ENCODE measurements around the gene TEDC1.

The TEDC1 gene

GRCh38 chr14:105465209-105466031, 25.6 kb upstream of the TEDC1 start:
- no peaks in the 10 kb centered on the region for H3K4me1 Mint-ChIP-seq
- ATAC-seq (replicated peaks; ENCODE audit: extremely low read depth, poor library complexity, severe bottlenecking) (no peak), DNase-seq (ENCODE audit: low spot score in 2 of 2) (no peak)
- no peaks in the 10 kb centered on the region for H3K9me3 Mint-ChIP-seq
- peaks cover 6% of the 10 kb centered on the region for H3K36me3 Mint-ChIP-seq (ENCODE audit: insufficient read depth)
- H3K27ac Mint-ChIP-seq (ENCODE audit: low read depth), result no peak overlapping the region
- no peaks in the 10 kb centered on the region for H3K27me3 Mint-ChIP-seq
- H3K4me3 Mint-ChIP-seq, result no peak overlapping the region

- no peak overlapping the region for H3K27ac Mint-ChIP-seq (ENCODE audit: low read depth)
- DNase-seq (ENCODE audit: low spot score in 2 of 2) (no peak), ATAC-seq (replicated peaks; ENCODE audit: extremely low read depth, poor library complexity, severe bottlenecking) (no peak)
- peaks cover 6% of the 10 kb centered on the region for H3K36me3 Mint-ChIP-seq (ENCODE audit: insufficient read depth)
- H3K4me1 Mint-ChIP-seq, result no peaks in the 10 kb centered on the region
- H3K4me3 Mint-ChIP-seq, result no peak overlapping the region
- no peaks in the 10 kb centered on the region for H3K27me3 Mint-ChIP-seq
- H3K9me3 Mint-ChIP-seq, result no peaks in the 10 kb centered on the region
Observed at GRCh38 chr14:105466531-105467248, 24.4 kb upstream of the TEDC1 start.

DNA sequence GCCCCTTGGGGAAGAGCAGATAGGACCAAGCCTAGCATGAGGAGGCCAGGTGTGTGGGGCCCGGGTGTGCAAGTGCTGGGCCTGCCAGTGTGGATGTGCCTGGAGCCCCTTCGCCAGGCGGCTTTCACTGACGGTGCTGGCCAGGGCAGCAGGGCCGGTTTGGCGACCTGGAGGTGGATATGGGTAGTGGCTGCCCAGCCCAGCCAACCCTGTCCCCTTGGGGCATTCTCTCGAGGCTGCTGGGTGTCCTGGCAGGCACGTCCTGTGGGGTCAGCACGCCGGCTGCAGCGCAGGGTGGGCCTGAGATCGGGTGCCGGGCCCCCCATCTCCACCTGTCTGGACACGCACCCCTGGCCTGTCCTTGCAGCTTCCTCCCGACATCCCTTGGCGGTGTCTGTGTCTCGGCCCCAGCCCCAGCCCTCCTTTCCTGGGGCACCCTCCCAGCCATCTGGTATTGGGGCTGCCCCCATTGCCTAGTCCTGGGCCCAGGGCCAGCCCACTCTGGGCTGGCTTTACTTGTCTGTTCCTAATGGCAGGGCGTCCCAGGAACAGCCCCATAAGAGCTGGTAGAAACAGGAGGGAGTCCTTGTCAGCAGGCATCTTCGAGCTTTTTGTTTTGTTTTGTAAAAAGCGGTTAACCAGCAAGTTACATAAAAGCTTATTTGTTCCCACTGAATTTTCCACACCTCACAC, 23.7 kb upstream of the TEDC1 start:
- no peak overlapping the region for H3K27ac Mint-ChIP-seq (ENCODE audit: low read depth)
- no peaks in the 10 kb centered on the region for H3K27me3 Mint-ChIP-seq
- no peak overlapping the region for H3K4me3 Mint-ChIP-seq
- no peaks in the 10 kb centered on the region for H3K9me3 Mint-ChIP-seq
- peaks cover 6% of the 10 kb centered on the region for H3K36me3 Mint-ChIP-seq (ENCODE audit: insufficient read depth)
- DNase-seq (ENCODE audit: low spot score in 2 of 2), result no peak
- no peak for ATAC-seq (replicated peaks; ENCODE audit: extremely low read depth, poor library complexity, severe bottlenecking)
- H3K4me1 Mint-ChIP-seq, result no peaks in the 10 kb centered on the region

DNA sequence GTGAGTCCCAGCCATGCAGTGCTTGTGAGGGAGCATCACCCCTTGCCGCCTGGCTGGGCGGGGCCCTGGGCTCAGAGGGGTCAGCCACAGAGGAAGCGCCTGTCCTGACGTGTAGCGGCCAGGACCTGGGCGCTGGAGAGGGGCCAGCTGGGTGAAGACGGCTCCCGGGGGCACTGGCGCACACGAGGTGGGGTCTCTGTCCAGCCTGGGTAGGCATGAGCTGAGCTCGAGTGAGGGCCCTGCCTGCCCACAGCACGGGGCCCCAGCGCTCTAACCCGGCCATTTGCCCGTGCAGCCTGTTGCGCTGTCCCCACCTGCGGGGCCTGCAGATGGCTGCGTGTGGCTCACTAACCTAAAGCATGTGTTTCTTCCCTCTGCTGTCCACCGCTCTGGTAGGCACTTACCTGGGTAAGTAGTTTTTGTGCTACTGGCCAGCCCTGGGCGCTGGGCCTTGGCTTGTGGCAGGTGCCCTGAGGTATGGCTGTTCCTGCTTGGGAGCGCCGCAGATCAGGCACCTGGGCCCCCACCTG, 23.0 kb upstream of the TEDC1 start:
- H3K27ac Mint-ChIP-seq (ENCODE audit: low read depth), result no peak overlapping the region
- H3K9me3 Mint-ChIP-seq, result no peaks in the 10 kb centered on the region
- H3K36me3 Mint-ChIP-seq (ENCODE audit: insufficient read depth), result peaks cover 6% of the 10 kb centered on the region
- DNase-seq (ENCODE audit: low spot score in 2 of 2) (no peak), ATAC-seq (replicated peaks; ENCODE audit: extremely low read depth, poor library complexity, severe bottlenecking) (no peak)
- H3K4me1 Mint-ChIP-seq, result no peaks in the 10 kb centered on the region
- no peak overlapping the region for H3K4me3 Mint-ChIP-seq
- no peaks in the 10 kb centered on the region for H3K27me3 Mint-ChIP-seq

- ATAC-seq (replicated peaks; ENCODE audit: extremely low read depth, poor library complexity, severe bottlenecking), result no peak
- Mint-ChIP-seq H3K27me3 (no peaks in the 10 kb centered on the region), H3K4me3 (no peak overlapping the region), H3K36me3 (ENCODE audit: insufficient read depth) (peaks cover 7% of the 10 kb centered on the region), H3K4me1 (no peaks in the 10 kb centered on the region), H3K9me3 (no peaks in the 10 kb centered on the region), H3K27ac (ENCODE audit: low read depth) (no peak overlapping the region)
- no peak for DNase-seq (ENCODE audit: low spot score in 2 of 2)
Observed at GRCh38 chr14:105468621-105469241, 22.3 kb upstream of the TEDC1 start.

DNA sequence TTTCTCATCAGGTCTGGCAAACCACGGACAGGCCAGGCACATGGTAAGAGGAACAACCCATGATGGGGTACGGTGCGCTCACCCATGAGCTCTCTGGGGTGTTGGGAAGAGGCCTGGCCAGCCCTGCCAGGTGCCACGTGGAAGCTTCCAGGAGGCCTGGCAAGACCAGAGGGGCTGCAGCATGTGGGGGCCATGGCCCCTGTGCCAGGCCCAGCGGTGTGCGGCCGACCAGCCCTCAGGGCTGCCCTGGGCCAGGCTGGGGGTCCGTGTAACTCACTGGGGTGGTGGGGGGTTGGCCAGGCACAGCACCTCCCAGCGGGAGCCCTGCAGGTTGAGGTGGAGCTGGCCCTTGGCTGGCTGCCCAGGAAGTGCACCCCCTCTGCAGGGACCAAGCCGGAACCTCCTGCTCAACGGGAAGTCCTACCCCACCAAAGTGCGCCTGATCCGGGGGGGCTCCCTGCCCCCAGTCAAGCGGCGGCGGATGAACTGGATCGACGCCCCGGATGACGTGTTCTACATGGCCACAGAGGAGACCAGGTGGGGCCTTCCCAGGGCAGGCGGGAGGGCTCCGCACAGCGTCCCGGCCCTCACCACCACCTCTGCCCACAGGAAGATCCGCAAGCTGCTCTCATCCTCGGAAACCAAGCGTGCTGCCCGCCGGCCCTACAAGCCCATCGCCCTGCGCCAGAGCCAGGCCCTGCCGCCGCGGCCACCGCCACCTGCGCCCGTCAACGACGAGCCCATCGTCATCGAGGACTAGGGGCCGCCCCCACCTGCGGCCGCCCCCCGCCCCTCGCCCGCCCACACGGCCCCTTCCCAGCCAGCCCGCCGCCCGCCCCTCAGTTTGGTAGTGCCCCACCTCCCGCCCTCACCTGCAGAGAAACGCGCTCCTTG, 21.3 kb upstream of the TEDC1 start:
- DNase-seq (ENCODE audit: low spot score in 2 of 2) (no peak), ATAC-seq (replicated peaks; ENCODE audit: extremely low read depth, poor library complexity, severe bottlenecking) (no peak)
- Mint-ChIP-seq H3K27me3 (no peaks in the 10 kb centered on the region), H3K4me1 (no peaks in the 10 kb centered on the region), H3K4me3 (no peak overlapping the region), H3K36me3 (ENCODE audit: insufficient read depth) (peaks cover 7% of the 10 kb centered on the region), H3K9me3 (no peaks in the 10 kb centered on the region), H3K27ac (ENCODE audit: low read depth) (no peak overlapping the region)

- no peaks in the 10 kb centered on the region for H3K4me1 Mint-ChIP-seq
- H3K9me3 Mint-ChIP-seq, result no peaks in the 10 kb centered on the region
- H3K4me3 Mint-ChIP-seq, result no peak overlapping the region
Observed at GRCh38 chr14:105470350-105471296, 20.4 kb upstream of the TEDC1 start.

DNA sequence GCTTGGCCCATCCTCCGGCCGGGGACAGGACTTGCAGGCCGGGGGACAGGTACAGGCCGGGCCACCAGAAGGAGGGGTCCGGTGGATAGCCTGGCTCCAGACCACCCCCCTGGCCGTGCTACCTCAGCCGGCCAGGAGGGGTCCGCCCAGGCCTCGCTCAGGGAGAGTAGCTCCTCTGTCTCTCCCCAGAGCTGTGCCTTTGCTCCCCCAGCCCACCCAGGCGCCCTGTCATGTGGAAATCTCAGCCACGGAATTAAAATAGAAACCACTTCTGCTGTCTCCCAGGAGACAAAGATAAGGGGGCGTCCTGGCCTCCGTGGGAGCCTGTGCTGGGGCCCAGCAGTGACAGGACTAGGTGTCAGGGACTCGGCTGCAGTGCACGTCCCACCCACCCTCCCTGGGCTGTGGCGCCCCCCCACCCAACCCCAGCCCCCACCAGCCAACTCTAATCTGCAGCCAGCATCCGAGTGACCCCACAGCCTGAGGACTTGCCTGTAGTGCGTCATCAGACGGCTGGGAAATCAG, 19.7 kb upstream of the TEDC1 start:
- Mint-ChIP-seq H3K9me3 (no peaks in the 10 kb centered on the region), H3K4me1 (no peaks in the 10 kb centered on the region), H3K36me3 (ENCODE audit: insufficient read depth) (peaks cover 6% of the 10 kb centered on the region), H3K4me3 (no peak overlapping the region), H3K27me3 (no peaks in the 10 kb centered on the region), H3K27ac (ENCODE audit: low read depth) (no peak overlapping the region)
- no peak for ATAC-seq (replicated peaks; ENCODE audit: extremely low read depth, poor library complexity, severe bottlenecking)
- no peak for DNase-seq (ENCODE audit: low spot score in 2 of 2)

More at GRCh38 chr14:105470350-105471296, 20.4 kb upstream of the TEDC1 start:
- DNase-seq (ENCODE audit: low spot score in 2 of 2) (no peak), ATAC-seq (replicated peaks; ENCODE audit: extremely low read depth, poor library complexity, severe bottlenecking) (no peak)
- Mint-ChIP-seq H3K27ac (ENCODE audit: low read depth) (no peak overlapping the region), H3K36me3 (ENCODE audit: insufficient read depth) (peaks cover 6% of the 10 kb centered on the region), H3K27me3 (no peaks in the 10 kb centered on the region)

DNA sequence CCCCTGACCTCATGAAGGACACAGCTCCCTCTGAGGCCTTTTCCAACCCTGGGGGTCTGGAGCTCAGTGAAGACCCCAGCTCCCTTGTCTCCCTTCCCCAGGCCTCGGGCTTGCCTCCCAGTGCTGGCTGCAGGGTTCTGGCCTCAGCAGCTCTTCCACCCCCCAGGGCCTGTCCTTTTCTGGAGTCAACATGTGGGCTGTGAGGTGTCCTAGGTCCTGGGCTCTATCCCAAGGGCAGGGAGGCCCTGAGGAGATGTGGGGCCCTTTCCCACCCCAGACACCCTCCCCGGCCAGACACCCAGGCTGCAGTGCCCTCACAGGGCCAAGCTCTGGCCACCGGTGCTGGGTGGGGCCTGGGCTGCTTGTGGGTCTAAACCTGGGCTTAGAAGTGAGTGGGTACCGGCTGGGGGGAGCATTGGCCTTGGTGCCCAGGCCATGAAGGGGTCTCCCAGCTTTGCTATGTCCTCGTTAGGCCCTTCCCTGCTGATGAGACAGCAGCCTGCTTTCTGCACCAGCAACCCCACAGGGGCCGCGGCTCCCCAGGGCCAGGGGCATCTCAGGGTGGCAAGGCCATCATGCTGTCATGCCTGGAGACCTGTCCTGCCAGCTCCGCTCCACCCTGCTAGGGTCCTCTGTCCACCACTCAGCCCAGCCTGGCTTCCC, 19.1 kb upstream of the TEDC1 start:
- peaks cover under 1% of the 10 kb centered on the region for H3K4me1 Mint-ChIP-seq
- no peaks in the 10 kb centered on the region for H3K27me3 Mint-ChIP-seq
- no peaks in the 10 kb centered on the region for H3K9me3 Mint-ChIP-seq
- H3K4me3 Mint-ChIP-seq, result no peak overlapping the region
- peaks cover 6% of the 10 kb centered on the region for H3K36me3 Mint-ChIP-seq (ENCODE audit: insufficient read depth)
- DNase-seq (ENCODE audit: low spot score in 2 of 2), result no peak
- no peak for ATAC-seq (replicated peaks; ENCODE audit: extremely low read depth, poor library complexity, severe bottlenecking)
- no peak overlapping the region for H3K27ac Mint-ChIP-seq (ENCODE audit: low read depth)

DNA sequence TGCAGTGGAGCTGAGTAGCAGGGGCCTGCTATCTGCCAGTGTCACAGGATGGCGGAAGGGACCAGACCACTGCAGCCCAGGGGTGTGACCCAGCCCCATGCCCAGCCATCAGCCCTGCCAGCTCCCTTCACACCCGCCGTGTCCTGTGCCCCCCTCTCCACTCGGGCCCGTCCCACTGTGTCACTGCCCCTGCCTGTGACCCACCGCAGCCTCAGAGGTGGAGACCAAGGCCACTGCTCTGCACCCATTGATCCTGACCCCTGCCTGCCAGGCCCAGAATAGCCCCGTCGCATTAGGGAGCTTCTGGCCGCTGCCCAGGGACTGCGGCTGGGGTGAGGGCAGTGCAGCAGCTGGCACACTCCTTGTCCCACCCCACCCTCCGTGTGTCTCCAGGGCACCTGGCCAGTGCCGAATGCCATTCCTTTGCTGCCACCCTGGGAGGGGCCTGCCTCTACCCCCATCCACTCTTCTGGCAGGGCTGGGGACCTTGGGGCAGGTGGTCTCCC, 18.5 kb upstream of the TEDC1 start:
- DNase-seq (ENCODE audit: low spot score in 2 of 2) (no peak), ATAC-seq (replicated peaks; ENCODE audit: extremely low read depth, poor library complexity, severe bottlenecking) (no peak)
- H3K9me3 Mint-ChIP-seq, result no peaks in the 10 kb centered on the region
- peaks cover 9% of the 10 kb centered on the region for H3K36me3 Mint-ChIP-seq (ENCODE audit: insufficient read depth)
- no peak overlapping the region for H3K27ac Mint-ChIP-seq (ENCODE audit: low read depth)
- no peak overlapping the region for H3K4me3 Mint-ChIP-seq
- peaks cover 7% of the 10 kb centered on the region for H3K4me1 Mint-ChIP-seq
- no peaks in the 10 kb centered on the region for H3K27me3 Mint-ChIP-seq

All from central memory CD8-positive, alpha-beta T cell (primary cell).